Prostate gland (tissue), 2 donors: ENCODE results near the gene MYO5A.

Experiments used
- POLR2AphosphoS5 ChIP-seq: sonication (generic); formaldehyde crosslinking; IDR thresholded peaks from one replicate; pipeline ENCODE4 v1.6.1; 2017; ENCODE audit warnings: antibody characterized with exemption
- TF ChIP-seq, protein P1 (sequence below), 4 experiments: fragments of 200-600 bp in 2 of 4; fragments of 450-650 bp in 2 of 4; sonication (generic) in 2 of 4; IDR thresholded peaks; 1 replicate in 3 of 4; 2 replicates in 1 of 4; pipeline ENCODE4 v1.5.1; 2016 to 2019; ENCODE audit warnings: antibody characterized with exemption in 4 of 4, mild to moderate bottlenecking in 2 of 4, moderate library complexity in 2 of 4

GRCh38 chr15:52309154-52309548 lies 219.5 kb downstream of the MYO5A start:
- no peak for TF ChIP-seq POLR2AphosphoS5
- TF ChIP-seq, protein P1, sequence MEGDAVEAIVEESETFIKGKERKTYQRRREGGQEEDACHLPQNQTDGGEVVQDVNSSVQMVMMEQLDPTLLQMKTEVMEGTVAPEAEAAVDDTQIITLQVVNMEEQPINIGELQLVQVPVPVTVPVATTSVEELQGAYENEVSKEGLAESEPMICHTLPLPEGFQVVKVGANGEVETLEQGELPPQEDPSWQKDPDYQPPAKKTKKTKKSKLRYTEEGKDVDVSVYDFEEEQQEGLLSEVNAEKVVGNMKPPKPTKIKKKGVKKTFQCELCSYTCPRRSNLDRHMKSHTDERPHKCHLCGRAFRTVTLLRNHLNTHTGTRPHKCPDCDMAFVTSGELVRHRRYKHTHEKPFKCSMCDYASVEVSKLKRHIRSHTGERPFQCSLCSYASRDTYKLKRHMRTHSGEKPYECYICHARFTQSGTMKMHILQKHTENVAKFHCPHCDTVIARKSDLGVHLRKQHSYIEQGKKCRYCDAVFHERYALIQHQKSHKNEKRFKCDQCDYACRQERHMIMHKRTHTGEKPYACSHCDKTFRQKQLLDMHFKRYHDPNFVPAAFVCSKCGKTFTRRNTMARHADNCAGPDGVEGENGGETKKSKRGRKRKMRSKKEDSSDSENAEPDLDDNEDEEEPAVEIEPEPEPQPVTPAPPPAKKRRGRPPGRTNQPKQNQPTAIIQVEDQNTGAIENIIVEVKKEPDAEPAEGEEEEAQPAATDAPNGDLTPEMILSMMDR (IDR thresholded peaks at IDR 0.05) = no peak
